ENCODE results near the gene SLC52A3.

GRCh38 chr20:779771-780170 is 11.5 kb upstream of the SLC52A3 start:
- no peak for TF ChIP-seq POLR2AphosphoS5 (IDR thresholded peaks at IDR 0.05; ENCODE audit: low read depth, low read length)
- TF ChIP-seq POLR2A (IDR thresholded peaks at IDR 0.05; ENCODE audit: low read depth, low read length): no peak
- TF ChIP-seq TAF1 (IDR thresholded peaks at IDR 0.05; ENCODE audit: low read depth, low read length): no peak

Measured in GM12891 (cell line).